Gastroesophageal sphincter (tissue), 4 donors: ENCODE measurements around the gene RPP38. TPM values are rescaled to one million over a fixed set of nuclear protein-coding genes. Genes with fewer than 3 reads are reported as not detected.

Experiments used
- ATAC-seq: fragments of 150-250 bp; one replicate; pipeline ENCODE4 v1.9.1; 2016; ENCODE audit warnings: mild to moderate bottlenecking, moderate library complexity
- H3K27ac ChIP-seq, 4 donors: fragments of 200-600 bp; sonication (generic) in 3 of 4; 1 replicate in 3 of 4; 2 replicates in 1 of 4; pipeline ENCODE4 v1.5.1; 2016 to 2019
- H3K27me3 ChIP-seq: fragments of 200-600 bp; sonication (generic); one replicate; pipeline ENCODE4 v1.5.1; 2019
- H3K36me3 ChIP-seq, 2 donors: fragments of 200-600 bp; sonication (generic); one replicate each; pipeline ENCODE4 v1.5.1; 2019; ENCODE audit warnings: control low read depth in 1 of 2
- H3K4me1 ChIP-seq, 3 donors: fragments of 200-600 bp; sonication (generic); 1 replicate in 2 of 3; 2 replicates in 1 of 3; pipeline ENCODE4 v1.5.1; 2016 to 2019; ENCODE audit warnings: control low read depth in 2 of 3
- H3K4me3 ChIP-seq, 2 donors: fragments of 200-600 bp; sonication (generic); one replicate each; pipeline ENCODE4 v1.5.1; 2019; ENCODE audit warnings: mild to moderate bottlenecking in 1 of 2, moderate library complexity in 1 of 2
- H3K9me3 ChIP-seq, 3 donors: fragments of 200-600 bp; sonication (generic); one replicate each; pipeline ENCODE4 v1.5.1; 2017 to 2019; ENCODE audit warnings: control low read depth in 2 of 3
- CTCF ChIP-seq, 4 experiments: fragments of 200-600 bp in 2 of 4; fragments of 450-650 bp in 2 of 4; sonication (generic) in 1 of 4; IDR thresholded peaks; one replicate each; pipeline ENCODE4 v1.5.1; 2017 to 2019; ENCODE audit warnings: antibody characterized with exemption in 4 of 4, mild to moderate bottlenecking in 2 of 4, moderate library complexity in 2 of 4
- EP300 ChIP-seq: sonication (generic); formaldehyde crosslinking; IDR thresholded peaks from one replicate; pipeline ENCODE4 v1.6.1; 2017; ENCODE audit warnings: antibody characterized with exemption, mild to moderate bottlenecking
- POLR2AphosphoS5 ChIP-seq: sonication (generic); formaldehyde crosslinking; IDR thresholded peaks from one replicate; pipeline ENCODE4 v1.6.1; 2017; ENCODE audit warnings: antibody characterized with exemption
- total RNA-seq, 4 donors: library from RNA; depleted of rRNA; stranded (reverse); fragments of >200 nt; gene quantifications; one replicate each; pipeline ENCODE4 v1.1.0, GENCODE V29; 2016

The RPP38 gene
- total RNA-seq, 4 donors from 2014 or later = 9.9 to 23.2 (median 14.9) TPM

- TF ChIP-seq CTCF (IDR thresholded peaks at IDR 0.05) (no peak), EP300 (no peak), POLR2AphosphoS5 (no peak)
- Histone ChIP-seq H3K4me3 (no peak overlapping the region), H3K36me3 (peaks cover 0 to 3% of the 10 kb centered on the region in 2 donors), H3K4me1 (peaks cover 0 to 8% (median 0%) of the 10 kb centered on the region in 3 donors), H3K27me3 (no peaks in the 10 kb centered on the region), H3K27ac (no peak overlapping the region), H3K9me3 (no peaks in the 10 kb centered on the region)
- ATAC-seq = no peak
These were observed 55.4 kb downstream of the RPP38 start for GRCh38 chr10:15152556-15152955.

Other genes starting within 250 kb of the RPP38 start
- gene SUV39H2, start 218.5 kb upstream of the RPP38 start, total RNA-seq = 1 to 10 TPM; 4.4 to 6.2 (median 5.1) TPM
- 10 to 100 TPM in 2 of 4 donors, 1 to 10 TPM in 2; 7.7 to 16.8 (median 11.6) TPM for gene DCLRE1C, start 143.3 kb upstream of the RPP38 start, total RNA-seq
- not detected for gene MEIG1, start 138.0 kb upstream of the RPP38 start, total RNA-seq
- 10 to 100 TPM in 1 of 4 donors, 1 to 10 TPM in 2, not detected in 1; 1.1 to 14.2 (median 2.2) TPM for gene OLAH, start 53.4 kb upstream of the RPP38 start, total RNA-seq
- not detected for gene ACBD7, start 8.6 kb upstream of the RPP38 start, total RNA-seq
- gene NMT2, start 71.3 kb downstream of the RPP38 start, total RNA-seq = 10 to 100 TPM; 15.7 to 19.4 (median 18.4) TPM